GM18508 (cell line): ENCODE measurements around the gene H3-3A.

Experiments used
- ATAC-seq: cut with Tn5 transposase; IDR thresholded peaks from one replicate; pipeline ENCODE4 v1.9.1; 2021; ENCODE audit warnings: moderate number of reproducible peaks; ENCODE audit not compliant: insufficient read depth, unreplicated experiment

Gene H3-3A

GRCh38 chr1:226062558-226063223 lies at the start of gene H3-3A:
Gene H3-3A (plus strand): TSS chr1:226062716. CDS start chr1:226064352, 1,636 bp downstream.
- ATAC-seq = peak; percentile 54

GRCh38 chr1:226017070-226017469 lies 45.4 kb upstream of the H3-3A start:
- ATAC-seq = no peak

- ATAC-seq = no peak
These were observed 42.9 kb upstream of the H3-3A start for GRCh38 chr1:226019572-226019971.

- no peak for ATAC-seq
These were observed 41.1 kb upstream of the H3-3A start for GRCh38 chr1:226021401-226021800.

GRCh38 chr1:226021801-226022200 lies 40.7 kb upstream of the H3-3A start:
- no peak for ATAC-seq

- ATAC-seq = no peak
These were observed 38.8 kb upstream of the H3-3A start for GRCh38 chr1:226023735-226024134.

GRCh38 chr1:226026833-226027232 lies 35.7 kb upstream of the H3-3A start:
- no peak for ATAC-seq

- no peak for ATAC-seq
These were observed 34.8 kb upstream of the H3-3A start for GRCh38 chr1:226027538-226028217.

- peak; percentile 91 for ATAC-seq
These were observed 33.4 kb upstream of the H3-3A start for GRCh38 chr1:226029093-226029496.

- ATAC-seq = no peak
These were observed 32.8 kb upstream of the H3-3A start for GRCh38 chr1:226029568-226030225.

GRCh38 chr1:226033582-226033981 lies 28.9 kb upstream of the H3-3A start:
- ATAC-seq = no peak

- ATAC-seq = no peak
These were observed 28.5 kb upstream of the H3-3A start for GRCh38 chr1:226033991-226034390.

- ATAC-seq = no peak
These were observed 28.0 kb upstream of the H3-3A start for GRCh38 chr1:226034482-226034881.

GRCh38 chr1:226035915-226036314 lies 26.6 kb upstream of the H3-3A start:
- no peak for ATAC-seq

- no peak for ATAC-seq
These were observed 23.9 kb upstream of the H3-3A start for GRCh38 chr1:226038661-226039060.

GRCh38 chr1:226041419-226041818 lies 21.1 kb upstream of the H3-3A start:
- no peak for ATAC-seq

- no peak for ATAC-seq
These were observed 17.9 kb upstream of the H3-3A start for GRCh38 chr1:226044514-226045101.

GRCh38 chr1:226046240-226046639 lies 16.3 kb upstream of the H3-3A start:
- ATAC-seq = no peak

- ATAC-seq = no peak
These were observed 15.0 kb upstream of the H3-3A start for GRCh38 chr1:226047495-226047894.

GRCh38 chr1:226048886-226049285 lies 13.6 kb upstream of the H3-3A start:
- no peak for ATAC-seq

GRCh38 chr1:226050133-226050532 lies 12.4 kb upstream of the H3-3A start:
- no peak for ATAC-seq
